Measurements from ENCODE around the gene ALDH1B1.

DNA sequence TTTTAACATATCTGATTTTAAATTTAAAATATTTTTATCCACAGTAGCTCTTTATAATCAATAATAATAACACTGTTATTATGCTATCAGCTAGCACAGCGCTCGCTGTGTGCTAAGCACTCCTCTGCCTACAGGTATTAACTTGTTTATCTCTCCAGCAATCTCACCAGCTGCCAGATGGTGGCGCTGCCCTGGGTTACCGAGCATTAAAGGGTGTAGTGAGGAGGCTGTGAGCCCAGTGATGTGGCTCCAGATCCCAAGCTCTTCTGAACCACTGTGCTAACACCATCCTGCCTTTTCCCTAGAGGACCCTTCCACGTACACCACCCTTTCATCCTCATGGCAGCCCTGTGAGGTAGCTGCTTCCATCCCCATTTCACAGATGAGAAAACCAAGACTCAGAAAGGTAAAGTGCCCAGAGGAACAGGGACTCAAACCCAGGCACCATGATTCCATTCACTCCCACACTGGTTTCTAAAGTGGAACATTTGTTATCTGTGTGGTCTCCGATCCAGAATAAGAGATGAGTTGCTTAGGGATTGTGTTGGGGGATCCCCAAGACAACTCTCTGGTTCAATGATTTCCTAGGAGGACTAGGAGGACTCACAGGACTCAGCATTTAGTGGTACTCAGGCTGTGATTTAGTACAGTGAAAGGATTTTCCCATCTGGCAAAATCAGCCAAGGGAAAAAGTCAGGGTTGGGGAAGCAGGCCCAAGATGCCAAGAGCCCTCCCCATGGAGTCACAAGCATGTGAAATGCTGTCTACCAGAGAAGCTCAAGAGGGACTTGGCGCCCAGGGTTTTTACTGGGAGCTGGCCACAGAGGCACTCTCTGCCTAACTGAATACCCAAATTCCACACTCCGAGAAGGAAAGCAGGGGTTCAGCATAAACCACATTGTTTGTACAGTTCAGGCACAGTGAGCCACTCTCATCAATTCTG lies 24.8 kb downstream of the ALDH1B1 start:
- TF ChIP-seq YY1 (IDR thresholded peaks at IDR 0.05; ENCODE audit: low read depth) (no peak), GATA2 (CRISPR knock-in tag; IDR thresholded peaks at IDR 0.05) (peak; percentile 58), ELF1 (IDR thresholded peaks at IDR 0.05) (no peak)
- TF ChIP-seq, protein P1, sequence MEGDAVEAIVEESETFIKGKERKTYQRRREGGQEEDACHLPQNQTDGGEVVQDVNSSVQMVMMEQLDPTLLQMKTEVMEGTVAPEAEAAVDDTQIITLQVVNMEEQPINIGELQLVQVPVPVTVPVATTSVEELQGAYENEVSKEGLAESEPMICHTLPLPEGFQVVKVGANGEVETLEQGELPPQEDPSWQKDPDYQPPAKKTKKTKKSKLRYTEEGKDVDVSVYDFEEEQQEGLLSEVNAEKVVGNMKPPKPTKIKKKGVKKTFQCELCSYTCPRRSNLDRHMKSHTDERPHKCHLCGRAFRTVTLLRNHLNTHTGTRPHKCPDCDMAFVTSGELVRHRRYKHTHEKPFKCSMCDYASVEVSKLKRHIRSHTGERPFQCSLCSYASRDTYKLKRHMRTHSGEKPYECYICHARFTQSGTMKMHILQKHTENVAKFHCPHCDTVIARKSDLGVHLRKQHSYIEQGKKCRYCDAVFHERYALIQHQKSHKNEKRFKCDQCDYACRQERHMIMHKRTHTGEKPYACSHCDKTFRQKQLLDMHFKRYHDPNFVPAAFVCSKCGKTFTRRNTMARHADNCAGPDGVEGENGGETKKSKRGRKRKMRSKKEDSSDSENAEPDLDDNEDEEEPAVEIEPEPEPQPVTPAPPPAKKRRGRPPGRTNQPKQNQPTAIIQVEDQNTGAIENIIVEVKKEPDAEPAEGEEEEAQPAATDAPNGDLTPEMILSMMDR (IDR thresholded peaks at IDR 0.05), result peak; percentile 65
